Activated T-helper 1 cell treated with anti-CD3 and anti-CD28 coated beads, Interleukin-12 subunit alpha, Interleukin-12 subunit beta, Interleukin-2, Interleukin-4 antibody, amounts not matched to agents 30 ng/mL and 10 ng/mL and 1 ng/mL, durations not matched to agents 14 hours and 24 hours and 36 hours (primary cell): ENCODE data around the gene KLHDC7A. TPM values are rescaled to one million over a fixed set of nuclear protein-coding genes. Genes with fewer than 3 reads are reported as not detected.
"Not testable (repeated sequence)": the region's sequence is repeated elsewhere in the genome, so short reads cannot be mapped to it uniquely, and the experiment has no call there.

Experiments used
- DNase-seq: peaks from one replicate; pipeline ENCODE4 v3.0.0; 2021; ENCODE audit warnings: low spot score
- H3K27ac Mint-ChIP-seq: one replicate; pipeline ENCODE4 v1.8.0; 2021; ENCODE audit warnings: mild to moderate bottlenecking, mixed read lengths
- H3K27me3 Mint-ChIP-seq: one replicate; pipeline ENCODE4 v1.8.0; 2022; ENCODE audit warnings: mild to moderate bottlenecking, moderate library complexity, mixed read lengths; ENCODE audit not compliant: insufficient read depth
- H3K36me3 Mint-ChIP-seq: one replicate; pipeline ENCODE4 v1.8.0; 2021; ENCODE audit warnings: low read depth, mixed read lengths
- H3K4me1 Mint-ChIP-seq: one replicate; pipeline ENCODE4 v1.8.0; 2021; ENCODE audit warnings: low read depth, mixed read lengths
- H3K4me3 Mint-ChIP-seq: one replicate; pipeline ENCODE4 v1.8.0; 2021; ENCODE audit warnings: mild to moderate bottlenecking, moderate library complexity, mixed read lengths
- H3K9me3 Mint-ChIP-seq: one replicate; pipeline ENCODE4 v1.8.0; 2021; ENCODE audit warnings: mixed read lengths
- intact Hi-C: fragments of 100-400 bp; cut with micrococcal nuclease; formaldehyde crosslinking; loops from one replicate; pipeline ENCODE4 v1.15.1; 2024
- total RNA-seq: library from RNA; stranded (reverse); gene quantifications from 2 replicates; pipeline ENCODE4 v1.2.3, GENCODE V29; 2022

KLHDC7A gene
- total RNA-seq, 1 donor from 2014 or later, result not detected

DNA sequence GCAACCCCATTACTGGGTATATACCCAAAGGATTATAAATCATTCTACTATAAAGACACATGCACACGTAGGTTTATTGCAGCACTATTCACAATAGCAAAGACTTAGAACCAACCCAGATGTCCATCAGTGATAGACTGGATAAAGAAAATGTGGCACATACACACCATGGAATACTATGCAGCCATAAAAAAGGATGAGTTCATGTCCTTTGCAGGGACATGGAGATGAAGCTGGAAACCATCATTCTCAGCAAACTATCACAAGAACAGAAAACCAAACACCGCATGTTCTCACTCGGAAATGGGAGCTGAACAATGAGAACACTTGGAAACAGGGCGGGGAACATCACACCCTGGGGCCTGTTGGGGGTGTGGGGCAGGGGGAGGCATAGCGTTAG, 18.2 kb upstream of the KLHDC7A start:
- intact Hi-C loops, H3K4me1 Mint-ChIP-seq: not testable (repeated sequence)

DNA sequence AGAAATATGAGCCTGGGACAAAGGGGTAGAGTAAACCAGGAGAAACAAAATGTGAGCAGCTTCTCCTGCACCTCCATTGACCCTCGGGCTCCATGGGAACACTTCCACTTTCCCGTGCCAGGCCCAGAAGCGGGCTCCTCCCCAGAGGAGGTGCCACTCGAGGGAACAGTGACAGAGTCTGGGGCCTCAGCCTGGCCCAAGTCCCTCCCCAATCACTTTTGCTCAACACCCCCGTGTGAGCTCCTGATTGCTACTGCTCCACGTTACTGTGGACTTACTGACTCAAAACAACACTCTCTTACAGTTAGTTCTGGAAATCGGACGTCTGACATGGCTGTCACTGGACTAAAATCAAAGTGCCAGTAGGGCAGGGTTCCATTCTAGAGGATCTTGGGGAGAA, 17.7 kb upstream of the KLHDC7A start:
- no peak overlapping the region for H3K4me3 Mint-ChIP-seq
- H3K27me3 Mint-ChIP-seq, result peaks cover 3% of the 10 kb centered on the region
- no peak overlapping the region for H3K27ac Mint-ChIP-seq
- no peaks in the 10 kb centered on the region for H3K4me1 Mint-ChIP-seq
- H3K9me3 Mint-ChIP-seq, result no peaks in the 10 kb centered on the region
- DNase-seq, result no peak
- intact Hi-C loops, result no loop called here
- no peaks in the 10 kb centered on the region for H3K36me3 Mint-ChIP-seq

More for the DNA sequence above, 18.2 kb upstream of the KLHDC7A start:
- H3K9me3 Mint-ChIP-seq, H3K4me3 Mint-ChIP-seq, DNase-seq, H3K27me3 Mint-ChIP-seq, H3K36me3 Mint-ChIP-seq, H3K27ac Mint-ChIP-seq: not testable (repeated sequence)

GRCh38 chr1:18463984-18464664, 16.6 kb upstream of the KLHDC7A start:
- H3K27ac Mint-ChIP-seq, result no peak overlapping the region
- no peaks in the 10 kb centered on the region for H3K9me3 Mint-ChIP-seq
- no peak for DNase-seq
- no peak overlapping the region for H3K4me3 Mint-ChIP-seq
- no peaks in the 10 kb centered on the region for H3K36me3 Mint-ChIP-seq
- intact Hi-C loops, result no loop called here
- H3K27me3 Mint-ChIP-seq, result peaks cover 3% of the 10 kb centered on the region
- H3K4me1 Mint-ChIP-seq, result no peaks in the 10 kb centered on the region

DNA sequence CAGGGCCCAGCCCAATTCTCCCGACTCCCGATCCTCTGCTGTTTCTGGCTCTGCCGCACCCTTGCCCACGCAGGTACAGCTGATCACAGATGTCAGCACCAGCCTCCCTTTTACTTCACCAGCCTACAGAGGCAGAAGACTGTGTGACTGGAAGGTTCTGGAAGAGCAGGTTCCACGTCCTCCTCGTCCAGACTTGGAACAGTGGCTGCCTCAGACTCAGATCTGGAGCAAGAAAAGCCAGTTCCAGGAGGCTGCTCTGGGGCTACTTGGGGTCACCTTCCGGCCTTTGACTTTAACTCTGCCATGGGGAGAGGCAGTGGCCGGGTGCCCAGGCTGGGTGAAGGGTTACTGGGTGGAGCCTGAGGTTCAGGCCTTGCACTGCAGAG, 16.1 kb upstream of the KLHDC7A start:
- no peaks in the 10 kb centered on the region for H3K36me3 Mint-ChIP-seq
- H3K27me3 Mint-ChIP-seq, result peaks cover 3% of the 10 kb centered on the region
- no peak for DNase-seq
- no peak overlapping the region for H3K4me3 Mint-ChIP-seq
- no peak overlapping the region for H3K27ac Mint-ChIP-seq
- intact Hi-C loops, result no loop called here
- H3K9me3 Mint-ChIP-seq, result no peaks in the 10 kb centered on the region
- H3K4me1 Mint-ChIP-seq, result no peaks in the 10 kb centered on the region

DNA sequence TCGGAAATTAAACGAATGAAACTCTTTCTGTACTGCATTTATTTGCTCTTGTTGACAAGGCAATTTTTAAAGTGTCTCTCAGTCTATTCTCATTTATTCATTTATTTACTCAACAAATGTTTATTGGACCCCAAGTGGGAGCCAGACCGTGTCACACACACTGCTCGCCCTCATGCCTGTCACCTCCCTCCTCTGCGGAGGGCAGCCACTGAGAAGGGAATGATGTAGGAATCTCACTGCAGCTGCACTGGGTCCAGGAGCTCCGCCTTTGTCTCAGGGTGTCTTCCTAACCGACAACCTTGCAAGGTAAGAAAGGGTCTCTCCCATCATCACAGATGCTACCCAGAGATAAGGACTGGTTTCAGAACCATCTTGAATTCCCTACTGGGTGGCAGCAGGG, 14.1 kb upstream of the KLHDC7A start:
- Mint-ChIP-seq H3K27ac (no peak overlapping the region), H3K4me3 (no peak overlapping the region), H3K36me3 (no peaks in the 10 kb centered on the region), H3K4me1 (no peaks in the 10 kb centered on the region), H3K27me3 (no peaks in the 10 kb centered on the region), H3K9me3 (no peaks in the 10 kb centered on the region)
- DNase-seq, result no peak
- intact Hi-C loops, result no loop called here

GRCh38 chr1:18468570-18468969, 12.2 kb upstream of the KLHDC7A start:
- H3K27ac Mint-ChIP-seq, result no peak overlapping the region
- H3K9me3 Mint-ChIP-seq, result no peaks in the 10 kb centered on the region
- intact Hi-C loops, result no loop called here
- no peak overlapping the region for H3K4me3 Mint-ChIP-seq
- no peak for DNase-seq
- no peaks in the 10 kb centered on the region for H3K36me3 Mint-ChIP-seq
- H3K4me1 Mint-ChIP-seq, result no peaks in the 10 kb centered on the region
- no peaks in the 10 kb centered on the region for H3K27me3 Mint-ChIP-seq

- H3K27ac Mint-ChIP-seq, result no peak overlapping the region
- no peak for DNase-seq
- no peaks in the 10 kb centered on the region for H3K9me3 Mint-ChIP-seq
- H3K27me3 Mint-ChIP-seq, result no peaks in the 10 kb centered on the region
- H3K36me3 Mint-ChIP-seq, result no peaks in the 10 kb centered on the region
- H3K4me1 Mint-ChIP-seq, result no peaks in the 10 kb centered on the region
- intact Hi-C loops, result no loop called here
- H3K4me3 Mint-ChIP-seq, result no peak overlapping the region
Observed at GRCh38 chr1:18469514-18469913, 11.2 kb upstream of the KLHDC7A start.

DNA sequence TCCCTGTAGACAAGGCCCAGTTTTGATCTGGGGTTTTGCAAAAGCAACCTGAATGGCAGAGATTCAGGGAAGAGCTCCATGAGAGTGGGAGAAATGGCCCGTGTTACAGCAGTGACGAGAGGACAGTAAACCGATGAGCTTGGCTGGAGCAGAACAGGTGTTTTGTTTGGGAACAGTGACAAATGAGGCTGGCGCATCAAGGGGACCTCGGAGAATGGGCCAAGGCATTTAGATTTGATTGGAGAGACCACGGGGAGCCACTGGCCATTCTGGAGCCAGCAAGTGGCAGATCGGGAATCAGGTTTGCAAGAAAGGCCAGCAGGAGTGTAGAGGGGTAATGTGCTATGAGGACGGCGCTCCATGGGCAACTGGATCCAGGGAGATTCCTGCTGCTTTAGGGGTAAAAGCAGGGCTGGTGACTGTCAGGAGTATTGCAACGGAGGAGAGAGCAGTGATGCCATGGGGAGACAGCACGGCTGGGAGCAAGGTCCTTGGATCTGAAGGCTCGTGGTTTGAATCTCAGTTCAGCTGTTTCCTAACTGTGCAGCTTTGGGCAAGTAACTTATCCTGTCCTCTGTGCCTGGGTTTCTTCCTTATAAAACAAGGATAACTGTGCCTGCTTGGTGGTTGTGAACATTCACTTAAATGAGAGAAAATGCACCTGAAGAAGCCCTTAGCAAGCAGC, 9.9 kb upstream of the KLHDC7A start:
- H3K4me3 Mint-ChIP-seq, result no peak overlapping the region
- H3K9me3 Mint-ChIP-seq, result no peaks in the 10 kb centered on the region
- H3K27ac Mint-ChIP-seq, result no peak overlapping the region
- H3K27me3 Mint-ChIP-seq, result no peaks in the 10 kb centered on the region
- no peak for DNase-seq
- intact Hi-C loops, result no loop called here
- no peaks in the 10 kb centered on the region for H3K36me3 Mint-ChIP-seq
- no peaks in the 10 kb centered on the region for H3K4me1 Mint-ChIP-seq

- H3K9me3 Mint-ChIP-seq, result no peaks in the 10 kb centered on the region
- intact Hi-C loops, result no loop called here
- H3K4me3 Mint-ChIP-seq, result no peak overlapping the region
- no peaks in the 10 kb centered on the region for H3K4me1 Mint-ChIP-seq
- no peaks in the 10 kb centered on the region for H3K36me3 Mint-ChIP-seq
- H3K27me3 Mint-ChIP-seq, result no peaks in the 10 kb centered on the region
- no peak overlapping the region for H3K27ac Mint-ChIP-seq
- DNase-seq, result no peak
Observed at GRCh38 chr1:18473195-18473815, 7.4 kb upstream of the KLHDC7A start.

- Mint-ChIP-seq H3K4me1 (no peaks in the 10 kb centered on the region), H3K27me3 (no peaks in the 10 kb centered on the region), H3K9me3 (no peaks in the 10 kb centered on the region), H3K27ac (no peak overlapping the region), H3K4me3 (no peak overlapping the region), H3K36me3 (no peaks in the 10 kb centered on the region)
- intact Hi-C loops, result no loop called here
- no peak for DNase-seq
Observed at GRCh38 chr1:18474559-18475175, 6.1 kb upstream of the KLHDC7A start.

- H3K4me1 Mint-ChIP-seq, result no peaks in the 10 kb centered on the region
- H3K27me3 Mint-ChIP-seq, result no peaks in the 10 kb centered on the region
- no peak overlapping the region for H3K4me3 Mint-ChIP-seq
- H3K9me3 Mint-ChIP-seq, result no peaks in the 10 kb centered on the region
- intact Hi-C loops, result no loop called here
- H3K27ac Mint-ChIP-seq, result no peak overlapping the region
- no peak for DNase-seq
- no peaks in the 10 kb centered on the region for H3K36me3 Mint-ChIP-seq
Observed at GRCh38 chr1:18475234-18475905, 5.4 kb upstream of the KLHDC7A start.

DNA sequence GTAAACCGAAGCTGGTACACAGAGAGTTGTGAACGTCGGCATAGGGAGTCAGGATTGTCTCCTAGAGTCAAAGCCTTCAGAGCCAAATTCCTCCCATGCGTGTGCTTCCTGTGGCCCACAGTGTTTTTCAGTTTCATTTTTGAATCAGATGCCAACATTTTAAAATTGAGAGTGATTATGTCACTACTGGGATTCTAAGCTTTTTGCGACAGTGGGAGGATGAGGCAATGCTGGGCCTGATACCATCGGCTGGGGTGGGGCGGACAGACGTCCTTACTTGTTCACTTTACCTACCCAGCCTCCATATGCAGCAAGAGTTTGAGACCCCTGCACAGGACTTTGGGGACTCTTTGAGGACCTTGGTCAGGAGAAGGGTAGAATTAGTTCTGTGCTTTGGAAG, 1.3 kb upstream of the KLHDC7A start:
- no peaks in the 10 kb centered on the region for H3K9me3 Mint-ChIP-seq
- intact Hi-C loops, result no loop called here
- no peaks in the 10 kb centered on the region for H3K36me3 Mint-ChIP-seq
- H3K4me3 Mint-ChIP-seq, result no peak overlapping the region
- DNase-seq, result no peak
- H3K27ac Mint-ChIP-seq, result no peak overlapping the region
- H3K27me3 Mint-ChIP-seq, result no peaks in the 10 kb centered on the region
- H3K4me1 Mint-ChIP-seq, result no peaks in the 10 kb centered on the region
